GM19238 (cell line): ENCODE measurements around the gene TULP4.
"Not testable (repeated sequence)": the region's sequence is repeated elsewhere in the genome, so short reads cannot be mapped to it uniquely, and the experiment has no call there.

ENCODE experiments used
- DNase-seq: peaks from one replicate; pipeline ENCODE4 v3.0.0; 2011; ENCODE audit warnings: low spot score; ENCODE audit not compliant: insufficient read length

The TULP4 gene

GRCh38 chr6:158389193-158389919 lies 77.1 kb downstream of the TULP4 start:
- DNase-seq: no peak

GRCh38 chr6:158391276-158391675 lies 79.0 kb downstream of the TULP4 start:
- DNase-seq: no peak

- DNase-seq: not testable (repeated sequence)
Observed at GRCh38 chr6:158391977-158392376, 79.7 kb downstream of the TULP4 start.

- no peak for DNase-seq
Observed at GRCh38 chr6:158396136-158396535, 83.9 kb downstream of the TULP4 start.

GRCh38 chr6:158397578-158397977 lies 85.3 kb downstream of the TULP4 start:
- no peak for DNase-seq

GRCh38 chr6:158398252-158399024 lies 86.2 kb downstream of the TULP4 start:
- DNase-seq: no peak

- no peak for DNase-seq
Observed at GRCh38 chr6:158399040-158399700, 86.9 kb downstream of the TULP4 start.

- DNase-seq: no peak
Observed at GRCh38 chr6:158402184-158402583, 89.9 kb downstream of the TULP4 start.

GRCh38 chr6:158405321-158405831 lies 93.1 kb downstream of the TULP4 start:
- DNase-seq: not testable (repeated sequence)

GRCh38 chr6:158405933-158406332 lies 93.7 kb downstream of the TULP4 start:
- DNase-seq: no peak

- DNase-seq: no peak
Observed at GRCh38 chr6:158406736-158407135, 94.5 kb downstream of the TULP4 start.

- no peak for DNase-seq
Observed at GRCh38 chr6:158408013-158408412, 95.7 kb downstream of the TULP4 start.

GRCh38 chr6:158408552-158409130 lies 96.4 kb downstream of the TULP4 start:
- no peak for DNase-seq

GRCh38 chr6:158409451-158409850 lies 97.2 kb downstream of the TULP4 start:
- no peak for DNase-seq

GRCh38 chr6:158410784-158411183 lies 98.5 kb downstream of the TULP4 start:
- no peak for DNase-seq

- no peak for DNase-seq
Observed at GRCh38 chr6:158411998-158412397, 99.7 kb downstream of the TULP4 start.

GRCh38 chr6:158413028-158413427 lies 100.8 kb downstream of the TULP4 start:
- no peak for DNase-seq

- no peak for DNase-seq
Observed at GRCh38 chr6:158413814-158414565, 101.7 kb downstream of the TULP4 start.

GRCh38 chr6:158414851-158415262 lies 102.6 kb downstream of the TULP4 start:
- no peak for DNase-seq

GRCh38 chr6:158415666-158416065 lies 103.4 kb downstream of the TULP4 start:
- no peak for DNase-seq
